Activated CD4-positive, alpha-beta T cell treated with anti-CD3 and anti-CD28 coated beads for 36 hours (primary cell): ENCODE results near the gene CADM2. TPM values are rescaled to one million over a fixed set of nuclear protein-coding genes. Genes with fewer than 3 reads are reported as not detected.
"Not testable (repeated sequence)": the region's sequence is repeated elsewhere in the genome, so short reads cannot be mapped to it uniquely, and the experiment has no call there.

Experiments used
- ATAC-seq: fragments of 200-7000 bp; cut with Tn5 transposase; one replicate; pipeline ENCODE4 v1.10.0; 2021; ENCODE audit warnings: mild to moderate bottlenecking, moderate library complexity
- CTCF ChIA-PET: fragments of 350-600 bp; sonication (Branson Sonifier 250); formaldehyde crosslinking; loops from one replicate; lab custom pipeline; 2021; ENCODE audit warnings: antibody characterized with exemption; lab: Charles Lee
- POLR2A ChIA-PET: fragments of 350-600 bp; sonication (Branson Sonifier 250); formaldehyde crosslinking; loops from one replicate; lab custom pipeline; 2021; ENCODE audit warnings: antibody characterized with exemption, inconsistent platforms; lab: Charles Lee
- DNase-seq: peaks from one replicate; pipeline ENCODE4 v3.0.0-alpha.2; 2020
- H3K27ac Mint-ChIP-seq: one replicate; pipeline ENCODE4 v1.8.0; 2021; ENCODE audit warnings: mixed read lengths
- H3K27me3 Mint-ChIP-seq: one replicate; pipeline ENCODE4 v1.8.0; 2021; ENCODE audit warnings: mixed read lengths
- H3K36me3 Mint-ChIP-seq: one replicate; pipeline ENCODE4 v1.8.0; 2021; ENCODE audit warnings: low read depth, mixed read lengths
- H3K4me1 Mint-ChIP-seq: one replicate; pipeline ENCODE4 v1.8.0; 2021; ENCODE audit warnings: mixed read lengths
- H3K4me3 Mint-ChIP-seq: one replicate; pipeline ENCODE4 v1.8.0; 2021; ENCODE audit warnings: mild to moderate bottlenecking, moderate library complexity, mixed read lengths
- H3K9me3 Mint-ChIP-seq: one replicate; pipeline ENCODE4 v1.8.0; 2021; ENCODE audit warnings: low read depth, mixed read lengths
- intact Hi-C, 2 experiments: fragments of 100-400 bp; cut with DNase I in 1 of 2; cut with micrococcal nuclease in 1 of 2; formaldehyde crosslinking; loops; one replicate each; pipeline versions ENCODE4 v1.14.2 to v1.15.1; 2022 to 2024; cut with DNase I, micrococcal nuclease
- total RNA-seq, 2 experiments: library from RNA; stranded (reverse); gene quantifications; one replicate each; pipeline ENCODE4 v1.2.3, GENCODE V29; 2021

The CADM2 gene
- total RNA-seq, 2 experiments from 2014 or later, result 0.05 to 0.14 TPM

DNA sequence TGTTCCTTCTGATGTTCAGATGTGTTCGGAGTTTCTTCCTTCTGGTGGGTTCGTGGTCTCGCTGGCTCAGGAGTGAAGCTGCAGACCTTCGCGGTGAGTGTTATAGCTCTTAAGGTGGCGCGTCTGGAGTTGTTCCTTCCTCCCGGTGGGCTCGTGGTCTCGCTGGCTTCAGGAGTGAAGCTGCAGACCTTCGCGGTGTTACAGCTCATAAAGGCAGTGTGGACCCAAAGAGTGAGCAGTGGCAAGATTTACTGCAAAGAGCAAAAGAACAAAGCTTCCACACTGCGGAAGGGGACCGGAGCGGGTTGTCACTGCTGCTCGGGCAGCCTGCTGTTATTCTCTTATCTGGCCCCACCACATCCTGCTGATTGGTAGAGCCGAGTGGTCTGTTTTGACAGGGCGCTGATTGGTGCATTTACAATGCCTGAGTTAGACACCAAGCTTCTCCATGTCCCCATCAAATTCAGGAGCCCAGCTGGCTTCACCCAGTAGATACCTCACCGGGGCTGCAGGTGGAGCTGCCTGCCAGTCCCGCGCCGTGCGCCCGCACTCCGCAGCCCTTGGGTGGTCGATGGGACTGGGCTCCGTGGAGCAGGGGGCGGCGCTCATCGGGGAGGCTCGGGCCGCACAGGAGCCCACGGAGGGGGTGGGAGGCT is 545.5 kb downstream of the CADM2 start:
- DNase-seq, result peak; percentile 16
- H3K4me1 Mint-ChIP-seq, H3K27me3 Mint-ChIP-seq, ATAC-seq, intact Hi-C loops, CTCF ChIA-PET, H3K27ac Mint-ChIP-seq, H3K9me3 Mint-ChIP-seq, H3K36me3 Mint-ChIP-seq, POLR2A ChIA-PET: not testable (repeated sequence)
- H3K4me3 Mint-ChIP-seq, result peak overlapping the region; percentile 64

DNA sequence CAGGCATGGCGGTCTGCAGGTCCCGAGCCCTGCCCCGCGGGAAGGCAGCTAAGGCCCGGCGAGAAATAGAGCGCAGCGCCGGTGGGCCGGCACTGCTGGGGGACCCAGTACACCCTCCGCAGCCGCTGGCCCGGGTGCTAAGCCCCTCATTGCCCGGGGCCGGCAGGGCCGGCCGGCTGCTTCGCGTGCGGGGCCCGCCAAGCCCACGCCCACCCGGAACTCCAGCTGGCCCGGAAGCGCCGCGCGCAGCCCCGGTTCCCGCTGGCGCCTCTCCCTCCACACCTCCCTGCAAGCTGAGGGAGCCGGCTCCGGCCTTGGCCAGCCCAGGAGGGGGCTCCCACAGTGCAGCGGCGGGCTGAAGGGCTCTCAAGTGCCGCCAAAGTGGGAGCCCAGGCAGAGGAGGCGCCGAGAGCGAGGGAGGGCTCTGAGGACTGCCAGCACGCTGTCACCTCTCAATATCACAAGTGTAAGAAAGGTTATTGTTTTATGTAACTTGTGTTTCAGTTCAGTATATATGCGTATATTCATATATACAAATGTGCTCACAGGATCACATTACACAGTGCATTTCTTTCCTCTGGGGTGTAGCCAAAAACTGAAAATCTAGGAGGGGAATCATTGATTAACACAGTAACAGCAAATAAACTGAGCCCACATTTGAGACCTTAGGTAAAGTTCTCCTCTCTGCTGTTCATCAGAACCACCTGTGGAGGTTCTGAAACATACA is 546.2 kb downstream of the CADM2 start:
- ATAC-seq, H3K27ac Mint-ChIP-seq, intact Hi-C loops, H3K27me3 Mint-ChIP-seq, H3K36me3 Mint-ChIP-seq, H3K9me3 Mint-ChIP-seq, DNase-seq, POLR2A ChIA-PET, CTCF ChIA-PET, H3K4me1 Mint-ChIP-seq: not testable (repeated sequence)
- peak overlapping the region; percentile 10 for H3K4me3 Mint-ChIP-seq

DNA sequence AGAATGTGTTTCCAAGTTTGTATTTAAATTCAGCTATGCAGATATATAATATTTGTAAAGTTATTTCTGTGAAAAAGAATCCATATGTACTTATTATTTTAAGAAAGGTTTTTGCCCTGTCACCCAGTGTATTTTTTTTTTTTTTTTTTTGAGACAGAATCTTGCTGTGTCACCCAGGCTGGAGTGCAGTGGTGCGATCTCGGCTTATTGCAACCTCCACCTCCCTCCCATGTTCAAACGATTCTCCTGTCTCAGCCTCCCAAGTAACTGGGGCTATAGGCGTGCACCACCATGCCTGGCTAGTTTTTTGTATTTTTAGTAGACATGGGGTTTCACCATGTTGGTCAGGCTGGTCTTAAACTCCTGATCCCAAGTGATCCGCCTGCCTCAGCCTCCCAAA is 548.3 kb downstream of the CADM2 start:
- POLR2A ChIA-PET, ATAC-seq, intact Hi-C loops, H3K4me3 Mint-ChIP-seq, CTCF ChIA-PET, H3K36me3 Mint-ChIP-seq, H3K27ac Mint-ChIP-seq, H3K9me3 Mint-ChIP-seq, DNase-seq, H3K4me1 Mint-ChIP-seq, H3K27me3 Mint-ChIP-seq: not testable (repeated sequence)

DNA sequence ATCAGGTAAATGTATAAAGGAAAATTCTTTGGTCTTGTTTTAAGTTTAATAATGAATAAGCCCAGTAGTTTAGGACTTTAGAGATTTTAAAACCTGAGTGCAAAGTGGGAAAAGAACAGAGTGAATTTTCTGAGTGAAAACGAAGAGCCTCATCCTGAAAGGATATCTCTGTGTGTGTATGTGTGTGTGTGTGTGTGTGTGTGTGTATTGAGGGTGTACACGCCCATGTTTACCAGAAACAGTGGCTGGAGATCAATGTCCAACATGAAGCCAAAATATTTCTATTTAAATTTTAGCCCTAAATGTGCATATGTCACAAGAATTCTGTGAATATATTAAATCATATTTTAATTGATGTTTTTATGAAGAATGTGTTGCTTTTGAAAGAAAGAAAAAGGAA is 549.9 kb downstream of the CADM2 start:
- Mint-ChIP-seq H3K9me3 (no peaks in the 10 kb centered on the region), H3K4me1 (no peaks in the 10 kb centered on the region), H3K27me3 (no peaks in the 10 kb centered on the region), H3K4me3 (no peak overlapping the region), H3K27ac (no peak overlapping the region), H3K36me3 (no peaks in the 10 kb centered on the region)
- DNase-seq (no peak), ATAC-seq (no peak)
- ChIA-PET POLR2A (no interaction called here), CTCF (no interaction called here)
- intact Hi-C loops, result no loop called here

DNA sequence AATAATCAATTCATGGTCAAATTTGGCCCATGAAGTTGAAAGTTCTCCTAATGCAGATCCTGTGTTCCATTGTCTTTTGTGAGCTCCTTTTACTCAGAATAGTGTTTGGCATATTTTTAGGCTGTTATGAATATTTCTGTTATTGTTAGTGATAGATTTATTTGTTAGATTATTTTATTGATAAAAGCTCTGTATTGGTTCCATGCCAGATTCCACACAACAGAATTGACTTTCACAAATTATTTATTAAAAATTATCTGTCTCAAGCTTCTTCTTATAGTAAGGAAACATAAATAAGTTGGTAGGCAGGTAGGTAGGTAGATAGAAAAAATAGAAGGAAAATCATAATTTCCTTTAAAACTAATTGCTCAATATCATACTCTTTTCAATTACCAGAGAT is 557.4 kb downstream of the CADM2 start:
- no peak overlapping the region for H3K4me3 Mint-ChIP-seq
- intact Hi-C loops, result no loop called here
- H3K9me3 Mint-ChIP-seq, result peaks cover 2% of the 10 kb centered on the region
- DNase-seq, result no peak
- no peak overlapping the region for H3K27ac Mint-ChIP-seq
- POLR2A ChIA-PET, result no interaction called here
- H3K27me3 Mint-ChIP-seq, result no peaks in the 10 kb centered on the region
- H3K4me1 Mint-ChIP-seq, result no peaks in the 10 kb centered on the region
- CTCF ChIA-PET, result no interaction called here
- ATAC-seq, result no peak
- H3K36me3 Mint-ChIP-seq, result no peaks in the 10 kb centered on the region

DNA sequence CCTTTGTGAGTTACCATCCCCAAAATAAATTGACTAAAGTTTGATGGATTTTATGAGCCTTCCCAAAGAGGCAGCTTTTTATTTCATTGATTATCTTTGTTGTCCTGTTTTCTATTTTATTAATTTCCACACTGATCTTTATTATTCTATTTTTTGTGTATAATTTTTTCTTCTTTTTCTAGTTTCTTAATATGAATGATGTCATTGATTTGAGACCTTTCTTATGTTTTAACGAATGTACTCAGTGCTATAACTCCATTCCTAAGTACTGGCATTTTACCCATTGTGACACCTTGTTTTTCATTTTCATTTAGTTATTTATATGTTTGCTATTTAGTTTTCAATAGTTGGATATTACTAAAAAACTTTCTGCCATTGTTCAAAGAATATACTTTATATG is 565.3 kb downstream of the CADM2 start:
- no peak for DNase-seq
- no peaks in the 10 kb centered on the region for H3K4me1 Mint-ChIP-seq
- no peak overlapping the region for H3K4me3 Mint-ChIP-seq
- intact Hi-C loops, result no loop called here
- CTCF ChIA-PET, result no interaction called here
- ATAC-seq, result no peak
- no peaks in the 10 kb centered on the region for H3K9me3 Mint-ChIP-seq
- H3K27ac Mint-ChIP-seq, result no peak overlapping the region
- no peaks in the 10 kb centered on the region for H3K27me3 Mint-ChIP-seq
- POLR2A ChIA-PET, result no interaction called here
- no peaks in the 10 kb centered on the region for H3K36me3 Mint-ChIP-seq

DNA sequence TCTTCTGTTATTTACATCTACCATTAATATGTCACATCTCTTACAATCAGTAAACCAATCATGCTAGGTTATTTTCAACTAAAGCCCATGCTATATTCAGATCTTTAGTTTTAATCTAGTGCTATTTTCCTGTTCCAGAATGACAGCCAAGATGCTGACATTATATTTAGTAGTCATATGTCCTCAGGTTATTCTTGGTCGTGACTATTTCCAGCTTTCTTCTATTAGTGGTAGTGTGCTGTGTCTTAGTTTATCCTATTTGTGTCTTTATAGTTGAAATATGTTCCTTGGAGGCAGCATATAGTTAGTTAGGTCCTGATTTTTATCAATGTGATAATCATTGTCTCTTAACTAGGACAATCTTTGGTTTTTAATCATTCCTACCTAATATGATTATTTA is 566.5 kb downstream of the CADM2 start:
- intact Hi-C loops, result no loop called here
- ChIA-PET CTCF (no interaction called here), POLR2A (no interaction called here)
- Mint-ChIP-seq H3K9me3 (peaks cover 3% of the 10 kb centered on the region), H3K4me1 (no peaks in the 10 kb centered on the region), H3K27ac (no peak overlapping the region), H3K36me3 (no peaks in the 10 kb centered on the region), H3K27me3 (no peaks in the 10 kb centered on the region), H3K4me3 (no peak overlapping the region)
- ATAC-seq, result no peak
- no peak for DNase-seq

DNA sequence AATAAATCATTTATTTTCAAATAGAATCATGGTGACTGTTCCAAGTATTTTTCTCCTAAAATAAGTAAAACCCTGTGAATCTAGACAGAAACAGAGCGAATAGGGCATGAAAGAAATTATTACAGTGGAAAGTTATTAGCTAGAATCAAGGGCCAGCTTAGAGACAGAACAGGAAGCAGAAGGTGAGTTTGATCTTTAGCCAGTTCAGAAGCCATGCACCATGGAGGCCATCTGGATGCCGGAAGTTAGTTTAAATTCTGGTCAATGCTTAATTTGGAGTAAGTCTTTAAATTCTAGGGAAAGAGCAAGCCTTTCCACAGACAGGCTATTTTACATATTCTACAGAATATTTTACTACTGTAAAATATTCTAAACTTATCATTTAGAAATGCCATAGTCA is 574.8 kb downstream of the CADM2 start:
- DNase-seq, result no peak
- intact Hi-C loops, result no loop called here
- POLR2A ChIA-PET, result no interaction called here
- Mint-ChIP-seq H3K4me1 (no peaks in the 10 kb centered on the region), H3K4me3 (no peak overlapping the region), H3K9me3 (peaks cover 3% of the 10 kb centered on the region), H3K36me3 (no peaks in the 10 kb centered on the region), H3K27me3 (no peaks in the 10 kb centered on the region), H3K27ac (no peak overlapping the region)
- no peak for ATAC-seq
- CTCF ChIA-PET, result interaction anchor here (0.5 kb wide), 1 partner anchor 755 kb away, joined by 4 read pairs; no protein-coding TSS in a partner anchor

DNA sequence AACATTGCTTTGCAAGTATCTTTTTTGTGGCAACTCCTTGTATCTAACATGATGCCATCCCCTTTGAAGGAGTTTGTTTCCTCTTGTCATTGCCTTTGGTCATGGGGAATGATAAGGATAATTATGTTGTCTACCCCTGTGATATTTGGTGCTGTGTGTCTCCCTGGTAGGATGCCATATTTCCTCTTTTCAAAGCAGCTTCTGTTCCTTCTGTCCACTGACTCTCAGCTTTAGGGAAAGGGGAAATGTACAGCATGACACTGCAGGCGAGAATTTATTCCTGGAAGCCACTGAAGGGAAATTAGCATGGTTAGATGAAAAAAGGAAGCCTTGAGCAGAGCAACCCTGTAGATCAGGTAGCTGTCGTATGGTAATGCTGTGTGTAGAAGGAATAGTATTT is 576.7 kb downstream of the CADM2 start:
- Mint-ChIP-seq H3K9me3 (peaks cover 2% of the 10 kb centered on the region), H3K27ac (no peak overlapping the region), H3K4me3 (no peak overlapping the region), H3K4me1 (no peaks in the 10 kb centered on the region), H3K36me3 (no peaks in the 10 kb centered on the region), H3K27me3 (no peaks in the 10 kb centered on the region)
- intact Hi-C loops, result no loop called here
- no peak for DNase-seq
- ATAC-seq, result no peak
- ChIA-PET POLR2A (no interaction called here), CTCF (interaction anchor here (1.4 kb wide), 1 partner anchor 12 kb away, joined by 3 read pairs; no protein-coding TSS in a partner anchor)

DNA sequence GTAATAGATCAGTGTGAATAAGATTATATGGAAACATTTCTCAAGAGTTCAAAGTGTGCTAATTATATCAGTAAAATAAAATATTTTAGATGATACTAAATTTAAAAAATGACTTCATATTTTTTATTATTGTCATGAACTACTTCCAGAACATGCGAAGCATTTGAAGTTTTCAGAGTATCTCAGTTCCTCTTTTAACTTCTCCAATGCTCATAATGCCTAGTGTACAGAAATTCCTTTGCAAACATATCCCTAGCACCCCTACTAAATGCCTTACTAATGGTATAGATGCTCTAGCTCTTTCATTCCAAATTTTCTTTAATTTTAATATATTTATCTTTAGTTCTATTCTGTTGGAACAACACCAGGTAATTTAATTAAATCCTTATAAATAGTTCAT is 580.4 kb downstream of the CADM2 start:
- no peak overlapping the region for H3K4me3 Mint-ChIP-seq
- no peaks in the 10 kb centered on the region for H3K36me3 Mint-ChIP-seq
- no peaks in the 10 kb centered on the region for H3K4me1 Mint-ChIP-seq
- DNase-seq (no peak), ATAC-seq (no peak)
- no peaks in the 10 kb centered on the region for H3K27me3 Mint-ChIP-seq
- H3K27ac Mint-ChIP-seq, result no peak overlapping the region
- POLR2A ChIA-PET, result no interaction called here
- H3K9me3 Mint-ChIP-seq, result peaks cover 6% of the 10 kb centered on the region
- intact Hi-C loops, result no loop called here
- CTCF ChIA-PET, result no interaction called here

DNA sequence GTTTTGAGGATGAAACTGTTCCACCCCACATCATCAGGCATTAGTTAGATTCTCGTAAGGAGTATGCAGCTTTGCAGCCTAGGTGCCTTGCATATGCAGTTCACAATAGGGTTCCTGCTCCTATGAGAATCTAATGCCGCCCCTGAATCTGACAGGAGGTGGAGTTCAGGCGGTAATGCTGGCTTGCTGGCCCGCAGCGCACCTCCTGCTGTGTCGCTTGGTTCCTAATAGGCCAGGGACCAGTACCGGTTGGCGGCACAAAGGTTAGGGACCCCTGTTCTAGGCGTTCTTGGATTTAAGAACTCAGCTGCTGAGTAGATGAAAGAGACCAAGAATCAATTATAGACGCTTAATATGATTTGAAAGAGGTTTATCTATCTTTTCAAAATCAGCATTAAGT is 595.4 kb downstream of the CADM2 start:
- intact Hi-C loops, result no loop called here
- H3K9me3 Mint-ChIP-seq, result no peaks in the 10 kb centered on the region
- H3K36me3 Mint-ChIP-seq, result no peaks in the 10 kb centered on the region
- no peak overlapping the region for H3K27ac Mint-ChIP-seq
- H3K4me3 Mint-ChIP-seq, result no peak overlapping the region
- no peaks in the 10 kb centered on the region for H3K27me3 Mint-ChIP-seq
- POLR2A ChIA-PET, result no interaction called here
- CTCF ChIA-PET, result interaction anchor here (0.7 kb wide), 1 partner anchor 13 kb away, joined by 3 read pairs; no protein-coding TSS in a partner anchor
- DNase-seq (no peak), ATAC-seq (no peak)
- no peaks in the 10 kb centered on the region for H3K4me1 Mint-ChIP-seq

DNA sequence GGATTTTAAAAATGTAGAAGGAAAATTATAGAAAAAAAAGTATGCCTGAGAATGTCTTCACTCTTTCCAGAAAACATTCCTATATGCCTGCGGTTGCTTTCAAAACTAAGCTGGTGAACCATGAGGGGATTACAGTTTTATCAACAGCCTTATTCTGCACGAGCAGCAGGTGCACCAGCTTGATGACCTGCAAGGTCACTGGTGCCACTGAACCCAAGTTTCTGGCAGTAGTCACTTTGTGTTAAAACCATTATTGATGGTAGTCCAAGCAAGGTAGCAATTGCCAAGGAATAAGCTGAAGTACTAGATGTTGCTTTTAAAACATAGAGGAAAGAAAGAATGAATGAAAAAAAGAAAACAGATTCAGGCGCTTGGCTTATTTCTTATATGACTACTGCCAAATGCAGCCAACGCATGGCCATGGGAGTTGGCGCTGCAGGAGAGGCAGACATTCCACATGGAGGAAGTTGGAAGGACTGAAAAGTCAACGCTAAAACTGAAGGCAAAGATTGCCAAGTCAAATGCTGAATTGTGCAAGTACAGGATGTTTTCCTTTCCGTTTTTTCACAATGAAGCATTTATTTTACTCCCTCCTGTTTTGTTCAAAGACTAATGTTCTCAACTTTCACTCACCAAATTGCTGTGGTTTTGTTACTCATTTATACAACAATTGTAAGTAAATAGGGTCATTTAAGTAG is 601.4 kb downstream of the CADM2 start:
- POLR2A ChIA-PET, result no interaction called here
- no peak overlapping the region for H3K27ac Mint-ChIP-seq
- H3K9me3 Mint-ChIP-seq, result no peaks in the 10 kb centered on the region
- no peak overlapping the region for H3K4me3 Mint-ChIP-seq
- no peaks in the 10 kb centered on the region for H3K27me3 Mint-ChIP-seq
- intact Hi-C loops, result no loop called here
- ATAC-seq, result no peak
- CTCF ChIA-PET, result interaction anchor here (0.7 to 1.3 kb wide), 2 partner anchors 10 to 931 kb away, joined by 3 read pairs; no protein-coding TSS in a partner anchor
- H3K36me3 Mint-ChIP-seq, result no peaks in the 10 kb centered on the region
- no peak for DNase-seq
- H3K4me1 Mint-ChIP-seq, result no peaks in the 10 kb centered on the region
